ENCODE measurements around the gene MED29. TPM values are rescaled to one million over a fixed set of nuclear protein-coding genes. Genes with fewer than 3 reads are reported as not detected.

MED29 gene
- total and polyA plus RNA-seq, 3 donors from 2014 or later: 38.9 to 53.5 (median 46.1) TPM

DNA sequence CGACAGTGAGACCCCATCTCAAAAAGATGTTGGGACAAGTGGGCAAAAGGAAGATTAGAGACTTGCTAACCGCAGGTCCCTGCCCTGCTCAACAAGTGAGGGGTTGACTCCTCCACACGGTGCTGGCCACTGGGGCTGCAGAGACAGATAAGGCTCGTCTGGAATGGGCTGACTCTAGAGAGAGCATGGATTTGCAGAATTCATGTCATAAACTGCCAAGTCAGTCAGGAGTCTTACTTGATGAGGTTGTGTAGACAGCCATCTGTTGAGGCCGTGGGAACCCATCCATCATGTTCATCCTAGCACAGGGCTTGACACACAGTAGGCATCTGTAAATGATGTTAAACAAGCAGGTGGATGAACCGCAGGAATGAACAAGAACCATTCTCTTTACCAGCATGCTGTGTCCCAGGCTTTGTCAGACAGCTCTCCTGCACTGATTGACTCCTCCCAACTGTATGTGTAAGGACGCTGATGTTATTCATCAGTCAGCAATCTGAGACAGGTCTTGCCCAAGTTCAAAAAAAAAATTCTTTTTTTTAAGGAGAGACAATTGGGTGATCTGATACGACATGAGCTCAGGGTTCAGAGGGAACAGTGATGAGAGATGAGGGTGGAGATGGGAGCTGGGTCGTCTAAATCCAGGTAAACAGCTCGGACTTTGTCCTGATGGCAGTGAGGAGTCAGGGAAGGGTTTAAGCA lies 9.1 kb upstream of the MED29 start:
- no peaks in the 10 kb centered on the region for H3K9me3 ChIP-seq
- H3K36me3 ChIP-seq (ENCODE audit: low read depth, missing control alignments): peaks cover 9% of the 10 kb centered on the region
- no peak overlapping the region for H3K4me3 ChIP-seq
- H3K27ac ChIP-seq: no peak overlapping the region
- no peaks in the 10 kb centered on the region for H3K4me1 ChIP-seq
- H3K27me3 ChIP-seq: no peaks in the 10 kb centered on the region
- TF ChIP-seq POLR2A (IDR thresholded peaks at IDR 0.05): no peak
- TF ChIP-seq, protein P1, sequence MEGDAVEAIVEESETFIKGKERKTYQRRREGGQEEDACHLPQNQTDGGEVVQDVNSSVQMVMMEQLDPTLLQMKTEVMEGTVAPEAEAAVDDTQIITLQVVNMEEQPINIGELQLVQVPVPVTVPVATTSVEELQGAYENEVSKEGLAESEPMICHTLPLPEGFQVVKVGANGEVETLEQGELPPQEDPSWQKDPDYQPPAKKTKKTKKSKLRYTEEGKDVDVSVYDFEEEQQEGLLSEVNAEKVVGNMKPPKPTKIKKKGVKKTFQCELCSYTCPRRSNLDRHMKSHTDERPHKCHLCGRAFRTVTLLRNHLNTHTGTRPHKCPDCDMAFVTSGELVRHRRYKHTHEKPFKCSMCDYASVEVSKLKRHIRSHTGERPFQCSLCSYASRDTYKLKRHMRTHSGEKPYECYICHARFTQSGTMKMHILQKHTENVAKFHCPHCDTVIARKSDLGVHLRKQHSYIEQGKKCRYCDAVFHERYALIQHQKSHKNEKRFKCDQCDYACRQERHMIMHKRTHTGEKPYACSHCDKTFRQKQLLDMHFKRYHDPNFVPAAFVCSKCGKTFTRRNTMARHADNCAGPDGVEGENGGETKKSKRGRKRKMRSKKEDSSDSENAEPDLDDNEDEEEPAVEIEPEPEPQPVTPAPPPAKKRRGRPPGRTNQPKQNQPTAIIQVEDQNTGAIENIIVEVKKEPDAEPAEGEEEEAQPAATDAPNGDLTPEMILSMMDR (IDR thresholded peaks at IDR 0.05): no peak
- DNase-seq: no peak
- intact Hi-C loops (cut with DNase I; ENCODE audit: low total_unique reads): no loop called here
- 68 to 83% methylated on average over 10 of the region's 10 CpGs for WGBS, 2 donors

DNA sequence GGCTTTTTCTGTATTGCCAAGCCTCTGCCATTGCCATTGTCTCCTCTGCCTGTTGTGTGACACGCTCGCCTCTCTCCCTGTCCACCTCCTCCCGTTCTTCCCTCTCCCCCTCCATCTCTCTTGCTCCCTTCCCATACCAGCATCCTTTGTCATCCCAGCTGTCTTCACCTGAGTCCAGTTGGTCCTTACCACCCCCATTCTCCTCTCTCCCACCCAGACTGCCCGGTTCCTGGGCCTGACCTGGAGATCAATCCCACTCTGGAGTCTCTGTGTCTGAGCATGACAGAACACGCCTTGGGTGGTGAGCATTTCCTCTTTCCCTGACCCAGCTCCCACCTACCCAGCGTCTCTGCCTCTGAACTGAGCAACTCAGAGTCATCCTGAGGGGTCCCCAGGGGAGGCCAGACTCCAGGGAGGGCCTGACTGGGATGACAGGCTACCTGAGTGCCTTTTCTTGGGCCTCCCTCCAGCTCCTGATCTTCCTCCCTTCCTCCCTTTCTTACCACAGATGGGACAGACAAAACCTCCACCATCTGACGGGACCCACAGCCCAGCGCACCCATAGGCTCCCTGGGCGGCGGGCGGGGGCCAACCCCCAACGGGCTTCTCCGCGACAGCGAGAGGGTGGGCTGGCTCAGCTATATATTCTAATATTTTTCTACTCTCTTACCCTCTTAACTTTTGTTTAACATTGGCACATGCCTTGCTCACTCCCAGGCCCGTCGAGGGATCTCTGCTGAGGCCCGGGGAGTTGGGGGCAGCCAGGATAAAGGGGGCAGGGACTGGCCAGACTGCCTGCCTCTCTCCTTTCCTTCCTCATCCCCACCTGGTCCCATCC lies 8.0 kb upstream of the MED29 start:
- intact Hi-C loops (cut with DNase I; ENCODE audit: low total_unique reads): no loop called here
- Histone ChIP-seq H3K4me1 (no peaks in the 10 kb centered on the region), H3K4me3 (no peak overlapping the region), H3K27ac (no peak overlapping the region), H3K27me3 (no peaks in the 10 kb centered on the region), H3K36me3 (ENCODE audit: low read depth, missing control alignments) (peaks cover 9% of the 10 kb centered on the region), H3K9me3 (no peaks in the 10 kb centered on the region)
- TF ChIP-seq, protein P1 (IDR thresholded peaks at IDR 0.05): no peak
- TF ChIP-seq POLR2A (IDR thresholded peaks at IDR 0.05): no peak
- DNase-seq: no peak
- 86 to 90% methylated on average over 18 of the region's 18 CpGs for WGBS, 2 donors

DNA sequence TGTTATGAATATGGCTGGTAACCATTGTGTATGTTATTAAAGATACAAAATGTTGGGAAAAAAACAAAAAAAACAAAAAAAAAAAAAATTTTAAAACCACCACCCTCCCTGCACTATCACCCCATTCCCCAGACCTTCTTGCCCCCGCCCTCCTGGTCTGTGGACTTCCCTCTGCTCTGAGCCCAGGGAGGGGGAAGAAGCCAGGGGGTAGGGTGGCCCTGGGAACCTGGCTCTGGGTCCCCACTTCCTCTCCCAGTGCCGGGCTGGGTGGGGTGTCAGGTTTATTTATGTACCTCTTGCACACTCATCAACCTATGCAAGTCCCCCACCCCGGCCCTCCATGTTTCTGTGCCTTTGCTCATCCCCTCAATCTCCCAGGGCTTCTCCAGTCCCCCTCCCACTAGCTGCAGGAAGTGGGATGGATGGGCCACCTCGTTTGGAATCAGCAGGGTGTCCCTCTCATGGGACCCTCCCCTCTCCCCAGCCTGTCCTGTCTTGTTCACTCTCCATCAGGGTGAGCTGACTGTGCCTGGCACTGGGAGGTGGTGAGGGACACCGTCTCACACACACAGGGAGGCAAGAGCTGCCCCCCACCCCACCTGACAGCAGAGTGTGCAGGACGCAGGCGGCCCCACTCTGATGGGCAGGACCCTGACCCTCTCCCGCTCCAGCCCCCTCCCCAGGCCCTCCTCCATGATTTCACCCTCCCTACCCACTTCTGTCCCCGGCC lies 6.2 kb upstream of the MED29 start:
- H3K9me3 ChIP-seq: no peaks in the 10 kb centered on the region
- intact Hi-C loops (cut with DNase I; ENCODE audit: low total_unique reads): no loop called here
- peaks cover 4% of the 10 kb centered on the region for H3K36me3 ChIP-seq (ENCODE audit: low read depth, missing control alignments)
- TF ChIP-seq POLR2A (IDR thresholded peaks at IDR 0.05): no peak
- TF ChIP-seq, protein P1 (IDR thresholded peaks at IDR 0.05): no peak
- H3K27me3 ChIP-seq: no peaks in the 10 kb centered on the region
- no peak overlapping the region for H3K27ac ChIP-seq
- WGBS, 2 donors: 72 to 73% methylated on average over 8 to 9 of the region's 9 CpGs
- no peak overlapping the region for H3K4me3 ChIP-seq
- peaks cover 4% of the 10 kb centered on the region for H3K4me1 ChIP-seq
- DNase-seq: no peak

DNA sequence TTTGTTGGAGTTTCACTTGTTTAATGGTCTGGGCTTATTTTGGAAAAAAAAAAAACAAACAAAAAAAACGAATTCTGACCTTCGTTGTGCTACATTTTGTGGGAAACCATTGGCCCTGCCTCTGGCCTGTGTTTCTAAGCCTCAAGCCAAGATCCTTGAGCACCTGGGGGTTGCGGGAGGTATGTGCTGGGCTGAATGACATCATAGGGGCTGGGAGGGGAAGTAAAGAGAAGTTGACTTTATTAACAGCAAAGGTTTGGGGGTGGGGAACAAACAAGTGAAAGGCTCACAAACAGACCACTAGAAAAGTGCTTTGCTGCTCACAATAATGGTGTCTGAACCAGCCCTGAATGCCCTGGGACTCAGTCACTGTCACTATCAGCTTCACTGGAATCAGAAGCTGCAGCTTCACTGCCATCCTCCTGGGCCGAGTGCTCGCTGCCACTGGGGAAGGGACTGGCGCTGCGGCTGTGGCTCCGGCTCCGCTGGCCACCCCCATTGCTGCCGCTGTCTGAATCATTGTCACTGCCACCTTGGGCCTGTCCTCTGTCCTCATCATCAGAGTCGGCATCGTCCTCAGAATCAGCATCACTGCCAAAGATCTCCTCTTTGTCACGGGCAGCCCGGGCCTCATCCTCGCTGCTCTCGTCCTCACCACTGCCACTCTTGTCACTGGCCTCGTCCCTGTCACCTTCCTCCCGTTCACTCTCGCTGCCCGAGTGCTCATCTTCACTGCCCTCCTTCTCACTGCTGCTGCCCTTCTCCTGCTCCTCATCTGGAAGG lies 5.4 kb upstream of the MED29 start:
- intact Hi-C loops (cut with DNase I; ENCODE audit: low total_unique reads): no loop called here
- H3K27ac ChIP-seq: no peak overlapping the region
- DNase-seq: no peak
- no peaks in the 10 kb centered on the region for H3K36me3 ChIP-seq (ENCODE audit: low read depth, missing control alignments)
- H3K4me3 ChIP-seq: no peak overlapping the region
- no peaks in the 10 kb centered on the region for H3K27me3 ChIP-seq
- no peaks in the 10 kb centered on the region for H3K9me3 ChIP-seq
- peaks cover 9% of the 10 kb centered on the region for H3K4me1 ChIP-seq
- TF ChIP-seq, protein P1 (IDR thresholded peaks at IDR 0.05): no peak
- 78 to 80% methylated on average over 20 of the region's 20 CpGs for WGBS, 2 donors

All from testis (tissue), 3 donors.